HFFc6 (cell line): ENCODE measurements around the gene LDB3. TPM values are rescaled to one million over a fixed set of nuclear protein-coding genes. Genes with fewer than 3 reads are reported as not detected.

Source experiments
- DNase-seq: peaks from one replicate; pipeline ENCODE4 v3.0.0-alpha.2; 2018
- H3K27ac Mint-ChIP-seq: 2 replicates; pipeline ENCODE4 v1.8.0; 2020; ENCODE audit warnings: mild to moderate bottlenecking, mixed read lengths
- H3K27me3 Mint-ChIP-seq: 2 replicates; pipeline ENCODE4 v1.8.0; 2021; ENCODE audit warnings: mild to moderate bottlenecking, moderate library complexity, mixed read lengths; ENCODE audit not compliant: insufficient read depth
- H3K36me3 Mint-ChIP-seq: 2 replicates; pipeline ENCODE4 v1.8.0; 2021; ENCODE audit warnings: low read depth, mixed read lengths
- H3K4me1 Mint-ChIP-seq: 2 replicates; pipeline ENCODE4 v1.8.0; 2020; ENCODE audit warnings: low read depth, mixed read lengths
- H3K4me3 Mint-ChIP-seq: 2 replicates; pipeline ENCODE4 v1.8.0; 2020; ENCODE audit warnings: mild to moderate bottlenecking, moderate library complexity, mixed read lengths
- H3K9me3 Mint-ChIP-seq: 2 replicates; pipeline ENCODE4 v1.8.0; 2020; ENCODE audit warnings: mild to moderate bottlenecking, mixed read lengths
- CTCF ChIP-seq: fragments of 200-600 bp; sonication (generic); IDR thresholded peaks from 2 replicates; pipeline ENCODE4 v1.5.0; 2021; ENCODE audit warnings: antibody characterized with exemption, mild to moderate bottlenecking
- total RNA-seq, 6 experiments: library from RNA; stranded (reverse); fragmentation: NEBNext Ultra II Directional; extraction: Animal tissue kit (Norgen Biotek cat#: 25700); gene quantifications; 2 replicates in 1 of 6; 3 replicates in 5 of 6; pipeline ENCODE4 v1.2.3, GENCODE V29; 2021

LDB3 gene
- total RNA-seq, 6 experiments from 2014 or later: 0.55 to 1.3 (median 0.66) TPM

GRCh38 chr10:86678999-86679792, 10.9 kb downstream of the LDB3 start:
- H3K4me1 Mint-ChIP-seq: no peaks in the 10 kb centered on the region
- no peak overlapping the region for H3K4me3 Mint-ChIP-seq
- peaks cover 9% of the 10 kb centered on the region for H3K27me3 Mint-ChIP-seq
- H3K9me3 Mint-ChIP-seq: no peaks in the 10 kb centered on the region
- no peak for TF ChIP-seq CTCF
- H3K27ac Mint-ChIP-seq: no peak overlapping the region
- no peak for DNase-seq
- H3K36me3 Mint-ChIP-seq: no peaks in the 10 kb centered on the region

GRCh38 chr10:86681047-86681446, 12.7 kb downstream of the LDB3 start:
- no peak for DNase-seq
- Mint-ChIP-seq H3K27ac (no peak overlapping the region), H3K27me3 (peaks cover 10% of the 10 kb centered on the region)

GRCh38 chr10:86681722-86682386, 13.5 kb downstream of the LDB3 start:
- no peak for DNase-seq
- no peaks in the 10 kb centered on the region for H3K36me3 Mint-ChIP-seq
- no peaks in the 10 kb centered on the region for H3K9me3 Mint-ChIP-seq
- no peak overlapping the region for H3K4me3 Mint-ChIP-seq
- no peaks in the 10 kb centered on the region; the same call in 1 of the 2 replicates for H3K4me1 Mint-ChIP-seq
- no peak for TF ChIP-seq CTCF
- H3K27ac Mint-ChIP-seq: no peak overlapping the region
- peaks cover 10% of the 10 kb centered on the region for H3K27me3 Mint-ChIP-seq

More at GRCh38 chr10:86681047-86681446, 12.7 kb downstream of the LDB3 start:
- Mint-ChIP-seq H3K4me1 (no peaks in the 10 kb centered on the region; the same call in 1 of the 2 replicates), H3K36me3 (no peaks in the 10 kb centered on the region), H3K4me3 (no peak overlapping the region), H3K9me3 (no peaks in the 10 kb centered on the region)
- TF ChIP-seq CTCF: no peak

- Mint-ChIP-seq H3K27me3 (peaks cover 11% of the 10 kb centered on the region), H3K4me1 (peaks cover 8% of the 10 kb centered on the region), H3K4me3 (no peak overlapping the region), H3K9me3 (no peaks in the 10 kb centered on the region), H3K27ac (no peak overlapping the region), H3K36me3 (no peaks in the 10 kb centered on the region)
- no peak for TF ChIP-seq CTCF
- no peak for DNase-seq
Measured at GRCh38 chr10:86682675-86683074, 14.4 kb downstream of the LDB3 start.

- DNase-seq: peak; percentile 13
- peaks cover 13% of the 10 kb centered on the region for H3K27me3 Mint-ChIP-seq
- H3K27ac Mint-ChIP-seq: no peak overlapping the region
Measured at GRCh38 chr10:86684331-86685097, 16.2 kb downstream of the LDB3 start.

More at GRCh38 chr10:86684331-86685097, 16.2 kb downstream of the LDB3 start:
- H3K36me3 Mint-ChIP-seq: no peaks in the 10 kb centered on the region
- no peak overlapping the region for H3K4me3 Mint-ChIP-seq
- TF ChIP-seq CTCF: peak; percentile 79
- no peaks in the 10 kb centered on the region for H3K9me3 Mint-ChIP-seq
- peaks cover 26% of the 10 kb centered on the region for H3K4me1 Mint-ChIP-seq
